Activated CD4-positive, alpha-beta T cell treated with anti-CD3 and anti-CD28 coated beads for 36 hours (primary cell): ENCODE measurements around the gene WNT4. TPM values are rescaled to one million over a fixed set of nuclear protein-coding genes. Genes with fewer than 3 reads are reported as not detected.
A peak's percentile ranks its signal among the peaks of the same experiment; 100 is the strongest.

Experiments
- ATAC-seq: fragments of 200-7000 bp; cut with Tn5 transposase; one replicate; pipeline ENCODE4 v1.10.0; 2021; ENCODE audit warnings: mild to moderate bottlenecking, moderate library complexity
- CTCF ChIA-PET: fragments of 350-600 bp; sonication (Branson Sonifier 250); formaldehyde crosslinking; loops from one replicate; lab custom pipeline; 2021; ENCODE audit warnings: antibody characterized with exemption; lab: Charles Lee
- POLR2A ChIA-PET: fragments of 350-600 bp; sonication (Branson Sonifier 250); formaldehyde crosslinking; loops from one replicate; lab custom pipeline; 2021; ENCODE audit warnings: antibody characterized with exemption, inconsistent platforms; lab: Charles Lee
- DNase-seq: peaks from one replicate; pipeline ENCODE4 v3.0.0-alpha.2; 2020
- H3K27ac Mint-ChIP-seq: one replicate; pipeline ENCODE4 v1.8.0; 2021; ENCODE audit warnings: mixed read lengths
- H3K27me3 Mint-ChIP-seq: one replicate; pipeline ENCODE4 v1.8.0; 2021; ENCODE audit warnings: mixed read lengths
- H3K36me3 Mint-ChIP-seq: one replicate; pipeline ENCODE4 v1.8.0; 2021; ENCODE audit warnings: low read depth, mixed read lengths
- H3K4me1 Mint-ChIP-seq: one replicate; pipeline ENCODE4 v1.8.0; 2021; ENCODE audit warnings: mixed read lengths
- H3K4me3 Mint-ChIP-seq: one replicate; pipeline ENCODE4 v1.8.0; 2021; ENCODE audit warnings: mild to moderate bottlenecking, moderate library complexity, mixed read lengths
- H3K9me3 Mint-ChIP-seq: one replicate; pipeline ENCODE4 v1.8.0; 2021; ENCODE audit warnings: low read depth, mixed read lengths
- intact Hi-C, 2 experiments: fragments of 100-400 bp; cut with DNase I in 1 of 2; cut with micrococcal nuclease in 1 of 2; formaldehyde crosslinking; loops; one replicate each; pipeline versions ENCODE4 v1.14.2 to v1.15.1; 2022 to 2024; cut with DNase I, micrococcal nuclease
- total RNA-seq, 2 experiments: library from RNA; stranded (reverse); gene quantifications; one replicate each; pipeline ENCODE4 v1.2.3, GENCODE V29; 2021

WNT4 gene
- total RNA-seq, 2 experiments from 2014 or later = not detected

DNA sequence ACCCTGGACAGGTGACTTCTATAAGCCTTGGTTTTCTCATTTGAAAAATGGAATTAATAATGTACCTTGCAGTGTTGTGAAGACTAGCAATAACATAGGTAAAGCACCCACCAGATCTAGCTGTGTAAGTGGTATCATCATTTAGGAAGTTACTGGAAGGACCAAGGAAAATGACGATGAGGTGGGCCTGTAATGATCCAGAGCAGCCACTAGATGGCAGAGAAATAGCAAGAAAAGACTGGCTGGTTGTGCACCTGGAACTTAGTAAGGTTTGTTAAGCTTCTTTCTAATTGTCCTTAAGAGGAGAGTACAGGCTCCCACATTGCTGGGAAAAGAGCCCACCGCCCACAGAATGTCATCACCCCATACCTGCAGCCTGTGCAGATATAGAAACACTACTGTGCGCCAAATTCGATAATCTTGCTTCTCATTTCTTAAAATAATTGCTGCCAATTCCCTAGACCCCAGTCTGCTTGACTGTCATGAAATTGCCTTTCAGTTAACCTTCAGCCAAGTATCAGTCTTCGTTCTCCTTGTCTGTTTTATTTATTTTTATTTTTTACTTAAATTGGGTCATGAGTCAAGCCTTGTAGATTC, 37.2 kb downstream of the WNT4 start:
- CTCF ChIA-PET = interaction anchor here (0.6 to 1.6 kb wide), 11 partner anchors 9 to 1158 kb away, joined by 3 to 7 read pairs (median 4); no protein-coding TSS in a partner anchor
- peaks cover 52% of the 10 kb centered on the region for H3K36me3 Mint-ChIP-seq
- H3K27me3 Mint-ChIP-seq = no peaks in the 10 kb centered on the region
- peak overlapping the region; percentile 86 for H3K27ac Mint-ChIP-seq
- H3K4me1 Mint-ChIP-seq = peaks cover 66% of the 10 kb centered on the region
- POLR2A ChIA-PET = no interaction called here
- peaks cover 2% of the 10 kb centered on the region for H3K9me3 Mint-ChIP-seq
- no peak overlapping the region for H3K4me3 Mint-ChIP-seq
- intact Hi-C loops = loop anchor here (1.0 to 2.0 kb wide), 2 partner anchors 15 to 311 kb away; no protein-coding TSS in a partner anchor
- peak; percentile 41 for DNase-seq
- peak; percentile 50 for ATAC-seq

DNA sequence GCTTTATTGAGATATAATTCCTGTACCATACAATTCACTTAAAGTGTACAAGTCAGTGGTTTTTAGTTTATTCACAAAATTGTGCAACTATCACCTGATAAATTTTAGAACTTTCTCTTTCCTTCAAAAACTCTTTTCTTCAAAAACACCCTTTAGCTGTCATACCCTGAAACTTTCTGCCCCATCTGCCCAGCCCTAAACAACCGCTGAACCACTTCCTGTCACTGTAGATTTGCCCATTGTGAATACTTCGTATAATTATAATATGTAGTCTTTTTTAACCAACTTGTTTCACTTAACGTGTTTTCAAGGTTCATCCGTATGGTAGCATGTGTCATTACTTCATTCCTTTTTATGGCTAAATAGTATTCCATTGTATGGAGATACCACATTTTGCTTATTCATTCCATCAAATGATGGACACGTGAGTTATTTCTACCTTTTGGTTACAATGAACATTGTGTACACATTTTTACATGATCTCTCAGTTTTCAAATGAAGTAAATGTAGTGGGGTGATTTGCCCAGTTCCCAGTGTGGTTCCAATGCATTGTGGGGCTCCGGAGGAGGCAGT, 37.9 kb downstream of the WNT4 start:
- peak; percentile 70 for DNase-seq
- Mint-ChIP-seq H3K4me1 (peaks cover 73% of the 10 kb centered on the region), H3K27ac (peak overlapping the region; percentile 86), H3K9me3 (peaks cover 2% of the 10 kb centered on the region), H3K36me3 (peaks cover 52% of the 10 kb centered on the region), H3K4me3 (no peak overlapping the region), H3K27me3 (no peaks in the 10 kb centered on the region)
- CTCF ChIA-PET = interaction anchor here (0.6 to 1.6 kb wide), 12 partner anchors 8 to 1158 kb away, joined by 3 to 7 read pairs (median 4); no protein-coding TSS in a partner anchor
- ATAC-seq = peak; percentile 72
- POLR2A ChIA-PET = interaction anchor here (1.1 kb wide), 1 partner anchor 80 kb away, joined by 3 read pairs; no protein-coding TSS in a partner anchor
- intact Hi-C loops = loop anchor here (1.0 to 2.0 kb wide), 2 partner anchors 14 to 311 kb away; no protein-coding TSS in a partner anchor

DNA sequence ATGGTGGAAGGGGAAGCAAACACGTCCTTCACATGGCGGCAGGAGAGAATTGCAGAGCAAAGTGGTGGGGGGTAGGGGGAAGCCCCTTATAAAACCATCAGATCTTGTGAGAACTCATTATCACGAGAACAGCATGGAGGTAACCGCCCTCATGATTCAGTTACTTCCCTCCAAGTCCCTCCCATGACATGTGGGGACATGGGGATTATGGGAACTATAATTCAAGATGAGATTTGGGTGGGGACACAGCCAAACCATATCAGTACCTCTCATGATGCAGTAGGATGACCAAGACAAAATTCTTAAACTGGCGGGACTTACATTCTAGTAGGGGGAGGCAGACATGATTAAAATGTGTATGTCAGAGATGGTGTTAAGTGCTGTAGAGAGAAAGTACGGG, 38.8 kb downstream of the WNT4 start:
- Mint-ChIP-seq H3K27me3 (no peaks in the 10 kb centered on the region), H3K4me1 (peaks cover 78% of the 10 kb centered on the region), H3K36me3 (peaks cover 58% of the 10 kb centered on the region), H3K27ac (peak overlapping the region; percentile 86), H3K4me3 (no peak overlapping the region), H3K9me3 (peaks cover 2% of the 10 kb centered on the region)
- DNase-seq (no peak), ATAC-seq (peak; percentile 17)
- POLR2A ChIA-PET = no interaction called here
- CTCF ChIA-PET = interaction anchor here (0.8 kb wide), 1 partner anchor 14 kb away, joined by 3 read pairs; no protein-coding TSS in a partner anchor
- intact Hi-C loops = loop anchor here in 1 of 2 experiments (2.0 kb wide), 1 partner anchor 13 kb away; no protein-coding TSS in a partner anchor

DNA sequence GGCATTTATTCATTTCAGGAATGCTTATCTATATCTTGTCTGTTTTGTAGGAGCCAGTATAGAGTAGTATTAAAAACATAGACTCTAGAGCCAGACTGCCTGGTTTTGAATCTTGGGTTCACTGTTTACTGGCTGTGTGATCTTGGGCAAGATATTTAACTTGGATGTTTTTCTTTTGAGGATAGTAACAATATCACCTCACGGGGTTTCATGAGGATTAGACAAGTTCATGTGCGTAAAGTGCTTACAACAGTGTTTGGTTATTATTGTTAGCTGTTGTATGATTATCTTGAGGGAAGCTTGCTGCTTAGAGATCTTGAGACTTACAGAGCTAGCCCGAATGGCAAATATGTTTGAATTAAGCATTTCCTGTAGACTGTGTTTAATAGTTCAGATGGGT, 40.2 kb downstream of the WNT4 start:
- no peaks in the 10 kb centered on the region for H3K27me3 Mint-ChIP-seq

DNA sequence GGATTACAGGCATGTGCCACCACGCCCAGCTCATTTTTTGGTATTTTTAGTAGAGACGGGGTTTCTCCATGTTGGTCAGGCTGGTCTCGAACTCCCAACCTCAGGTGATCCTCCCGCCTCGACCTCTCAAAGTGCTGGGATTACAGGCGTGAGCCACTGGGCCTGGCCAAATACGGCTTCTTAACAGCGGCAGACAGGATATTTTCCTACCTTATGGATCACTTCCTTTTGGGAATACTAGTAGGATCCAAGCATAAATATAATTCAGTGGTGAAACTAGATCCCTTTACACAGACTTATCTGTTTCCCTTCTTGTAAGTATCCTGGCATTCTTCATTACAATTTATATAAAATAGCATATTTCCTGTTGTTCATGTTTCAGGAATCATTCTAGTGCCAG, 40.9 kb downstream of the WNT4 start:
- ChIA-PET POLR2A (no interaction called here), CTCF (interaction anchor here (0.6 to 1.7 kb wide), 7 partner anchors 8 to 328 kb away, joined by 3 to 4 read pairs (median 3); no protein-coding TSS in a partner anchor)
- H3K4me3 Mint-ChIP-seq = no peak overlapping the region
- peaks cover 2% of the 10 kb centered on the region for H3K9me3 Mint-ChIP-seq
- H3K4me1 Mint-ChIP-seq = peaks cover 83% of the 10 kb centered on the region
- no peaks in the 10 kb centered on the region for H3K27me3 Mint-ChIP-seq
- peak overlapping the region; percentile 3 for H3K27ac Mint-ChIP-seq
- DNase-seq (no peak), ATAC-seq (no peak)
- peaks cover 62% of the 10 kb centered on the region for H3K36me3 Mint-ChIP-seq
- intact Hi-C loops = no loop called here

More for the DNA sequence above, 40.2 kb downstream of the WNT4 start:
- DNase-seq (no peak), ATAC-seq (no peak)
- intact Hi-C loops = no loop called here
- ChIA-PET CTCF (interaction anchor here (0.7 to 1.1 kb wide), 3 partner anchors 9 to 78 kb away, joined by 3 read pairs; no protein-coding TSS in a partner anchor), POLR2A (interaction anchor here (0.7 kb wide), 1 partner anchor 591 kb away, joined by 4 read pairs; no protein-coding TSS in a partner anchor)
- peaks cover 2% of the 10 kb centered on the region for H3K9me3 Mint-ChIP-seq
- peak overlapping the region; percentile 86 for H3K27ac Mint-ChIP-seq
- H3K4me3 Mint-ChIP-seq = no peak overlapping the region
- peaks cover 57% of the 10 kb centered on the region for H3K36me3 Mint-ChIP-seq
- H3K4me1 Mint-ChIP-seq = peaks cover 81% of the 10 kb centered on the region

DNA sequence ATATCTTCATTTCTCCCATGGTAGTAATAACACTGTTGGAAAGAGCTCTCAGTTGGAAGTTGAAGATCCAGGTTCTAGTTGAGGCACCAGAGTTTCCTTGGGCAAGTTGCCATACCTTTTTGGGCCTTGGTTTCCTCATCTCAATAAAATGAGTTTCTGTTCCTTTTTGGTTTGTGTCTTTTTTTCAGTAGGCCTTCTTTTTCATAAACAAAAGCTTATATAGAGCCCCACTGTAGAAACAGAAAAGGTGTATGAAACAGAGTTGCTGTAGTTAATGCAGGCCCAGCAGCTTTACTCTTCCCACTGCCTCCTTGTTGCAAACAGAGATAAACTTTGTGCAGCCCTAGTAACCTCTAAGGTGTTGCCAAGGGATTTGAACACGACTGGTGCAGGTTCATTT, 41.7 kb downstream of the WNT4 start:
- peaks cover 64% of the 10 kb centered on the region for H3K36me3 Mint-ChIP-seq
- no peak overlapping the region for H3K27ac Mint-ChIP-seq
- DNase-seq = no peak
- H3K4me3 Mint-ChIP-seq = no peak overlapping the region
- no peaks in the 10 kb centered on the region for H3K27me3 Mint-ChIP-seq
- H3K4me1 Mint-ChIP-seq = peaks cover 76% of the 10 kb centered on the region
- ATAC-seq = no peak
- ChIA-PET POLR2A (no interaction called here), CTCF (interaction anchor here (0.6 to 1.7 kb wide), 5 partner anchors 9 to 290 kb away, joined by 3 to 4 read pairs (median 4); no protein-coding TSS in a partner anchor)
- intact Hi-C loops = no loop called here
- peaks cover 2% of the 10 kb centered on the region for H3K9me3 Mint-ChIP-seq

DNA sequence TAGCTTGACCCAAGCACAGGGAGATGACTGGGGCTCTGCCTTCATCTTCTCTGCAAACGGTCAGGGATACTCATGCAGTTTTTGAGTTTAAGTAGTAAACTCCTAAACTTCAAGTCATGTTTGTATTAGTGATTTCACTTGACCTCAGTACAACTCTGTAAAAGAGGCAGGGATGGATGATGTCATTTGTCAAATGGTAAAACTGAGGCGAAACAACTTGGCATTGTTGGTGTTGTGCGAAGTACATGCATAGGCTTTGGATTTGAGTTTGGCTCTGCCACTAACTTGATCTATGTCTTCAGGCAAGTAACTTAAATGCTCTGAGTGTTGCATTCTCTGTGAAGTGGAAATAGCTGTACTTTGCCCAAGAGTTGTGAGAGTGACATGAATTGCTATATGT, 42.7 kb downstream of the WNT4 start:
- H3K27ac Mint-ChIP-seq = peak overlapping the region; percentile 20
- DNase-seq = no peak
- ATAC-seq = no peak
- POLR2A ChIA-PET = no interaction called here
- intact Hi-C loops = no loop called here
- H3K4me1 Mint-ChIP-seq = peaks cover 67% of the 10 kb centered on the region
- no peak overlapping the region for H3K4me3 Mint-ChIP-seq
- peaks cover 64% of the 10 kb centered on the region for H3K36me3 Mint-ChIP-seq
- H3K27me3 Mint-ChIP-seq = no peaks in the 10 kb centered on the region
- H3K9me3 Mint-ChIP-seq = peaks cover 2% of the 10 kb centered on the region
- CTCF ChIA-PET = interaction anchor here (0.7 to 1.7 kb wide), 3 partner anchors 12 to 75 kb away, joined by 3 to 4 read pairs (median 3); no protein-coding TSS in a partner anchor

DNA sequence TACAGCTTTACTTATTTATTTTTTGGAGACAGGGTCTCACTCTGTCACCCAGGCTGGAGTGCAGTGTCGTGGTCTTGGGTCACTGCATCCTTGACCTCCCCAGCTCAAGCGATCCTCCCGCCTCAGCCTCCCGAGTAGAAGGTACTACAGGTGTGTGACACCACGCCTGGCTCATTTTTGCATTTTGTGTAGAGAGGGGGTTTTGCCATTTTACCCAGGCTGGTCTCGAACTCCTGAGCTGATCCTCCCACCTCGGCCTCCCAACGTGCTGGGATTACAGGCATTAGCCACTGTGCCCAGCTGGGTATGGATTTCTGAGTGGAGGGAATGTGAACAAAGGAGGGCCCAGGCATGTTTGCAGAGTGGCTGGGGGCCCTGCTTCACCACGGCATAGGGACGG, 44.1 kb downstream of the WNT4 start:
- POLR2A ChIA-PET = no interaction called here
- CTCF ChIA-PET = interaction anchor here (1.3 to 1.9 kb wide), 3 partner anchors 11 to 73 kb away, joined by 3 to 5 read pairs (median 4); no protein-coding TSS in a partner anchor
- DNase-seq (no peak), ATAC-seq (no peak)
- Mint-ChIP-seq H3K27ac (no peak overlapping the region), H3K4me1 (peaks cover 62% of the 10 kb centered on the region), H3K9me3 (peaks cover under 1% of the 10 kb centered on the region), H3K36me3 (peaks cover 61% of the 10 kb centered on the region), H3K27me3 (no peaks in the 10 kb centered on the region), H3K4me3 (no peak overlapping the region)
- intact Hi-C loops = no loop called here

DNA sequence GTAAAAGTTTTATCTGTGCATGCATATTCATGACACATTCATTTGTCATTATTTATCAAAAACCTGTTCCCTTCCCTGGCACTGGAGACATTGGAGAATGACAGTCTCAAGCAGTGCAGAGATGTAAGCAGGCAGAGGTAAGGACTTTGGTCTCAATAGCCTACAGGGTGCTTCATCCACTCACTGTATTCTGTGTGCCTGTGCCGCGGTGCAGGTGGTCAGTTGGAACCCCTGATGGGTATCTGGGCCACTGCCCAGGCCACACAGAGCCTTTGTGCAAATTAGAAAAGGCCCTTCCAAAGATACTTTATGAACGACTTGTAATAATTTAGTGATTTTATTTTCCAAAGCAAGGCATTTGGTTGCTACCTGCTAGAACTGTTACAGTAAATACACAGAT, 46.4 kb downstream of the WNT4 start:
- ChIA-PET POLR2A (no interaction called here), CTCF (interaction anchor here (0.8 to 1.0 kb wide), 2 partner anchors 9 to 81 kb away, joined by 3 to 7 read pairs; no protein-coding TSS in a partner anchor)
- Mint-ChIP-seq H3K36me3 (peaks cover 62% of the 10 kb centered on the region), H3K27me3 (no peaks in the 10 kb centered on the region), H3K27ac (no peak overlapping the region), H3K4me3 (no peak overlapping the region), H3K4me1 (peaks cover 64% of the 10 kb centered on the region), H3K9me3 (no peaks in the 10 kb centered on the region)
- ATAC-seq (no peak), DNase-seq (no peak)
- intact Hi-C loops = no loop called here

DNA sequence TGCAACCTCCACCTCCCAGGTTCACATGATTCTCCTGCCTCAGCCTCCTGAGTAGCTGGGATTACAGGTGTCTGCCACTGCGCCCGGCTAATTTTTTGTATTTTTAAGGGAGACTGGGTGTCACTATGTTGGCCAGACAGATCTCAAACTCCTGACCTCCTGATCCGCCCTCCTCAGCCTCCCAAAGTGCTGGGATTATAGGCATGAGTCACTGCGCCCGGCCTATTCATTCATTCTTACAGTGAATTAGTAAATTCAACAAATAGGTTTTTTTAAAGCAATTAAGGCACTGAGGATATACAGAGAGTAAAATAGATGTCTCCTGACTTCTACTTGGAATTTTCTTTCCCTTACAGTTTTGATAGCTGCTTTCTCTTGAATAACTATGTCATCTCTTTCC, 46.9 kb downstream of the WNT4 start:
- ChIA-PET POLR2A (no interaction called here), CTCF (no interaction called here)
- Mint-ChIP-seq H3K36me3 (peaks cover 65% of the 10 kb centered on the region), H3K4me1 (peaks cover 64% of the 10 kb centered on the region), H3K4me3 (no peak overlapping the region), H3K27me3 (no peaks in the 10 kb centered on the region), H3K9me3 (no peaks in the 10 kb centered on the region), H3K27ac (no peak overlapping the region)
- ATAC-seq (no peak), DNase-seq (no peak)
- intact Hi-C loops = no loop called here

DNA sequence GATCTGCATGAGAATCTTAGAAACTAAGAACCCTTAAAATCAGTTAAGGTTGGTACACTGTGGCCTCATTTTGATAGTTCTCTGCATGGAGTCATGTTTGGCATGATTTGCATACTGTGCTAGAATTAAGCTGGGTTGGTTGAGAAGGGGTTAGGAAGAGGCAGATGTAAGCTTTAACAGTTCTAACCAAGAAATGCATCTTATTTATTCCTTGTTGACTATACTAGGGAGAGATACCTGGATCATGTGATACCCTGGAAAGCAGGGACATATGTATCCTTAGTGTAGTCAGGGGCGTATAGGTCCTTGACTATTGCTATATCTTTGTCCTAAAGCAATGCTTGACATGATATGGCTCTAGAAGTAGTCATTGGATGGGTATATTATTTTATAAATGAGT, 49.4 kb downstream of the WNT4 start:
- Mint-ChIP-seq H3K4me3 (no peak overlapping the region), H3K27ac (peak overlapping the region; percentile 42), H3K27me3 (no peaks in the 10 kb centered on the region), H3K9me3 (no peaks in the 10 kb centered on the region), H3K4me1 (peaks cover 66% of the 10 kb centered on the region), H3K36me3 (peaks cover 71% of the 10 kb centered on the region)
- ATAC-seq (no peak), DNase-seq (no peak)
- ChIA-PET POLR2A (interaction anchor here (1.3 kb wide), 1 partner anchor 13 kb away, joined by 6 read pairs; no protein-coding TSS in a partner anchor), CTCF (interaction anchor here (1.0 to 1.9 kb wide), 4 partner anchors 12 to 69 kb away, joined by 3 to 8 read pairs (median 5); no protein-coding TSS in a partner anchor)
- intact Hi-C loops = loop anchor here in 1 of 2 experiments (2.0 kb wide), 1 partner anchor 41 kb away; the partner anchor contains the start of gene CDC42
